HEK293 (cell line): ENCODE data around the gene OR2H1.

Experiments used
- CTCF ChIA-PET: fragments of 350-600 bp; formaldehyde crosslinking; extraction: SDS; loops from one replicate; lab custom pipeline; 2021; ENCODE audit warnings: antibody characterized with exemption; lab: Yijun Ruan, JAX
- POLR2A ChIA-PET: fragments of 300-600 bp; formaldehyde crosslinking; extraction: SDS; loops from one replicate; lab custom pipeline; 2020; ENCODE audit warnings: antibody characterized with exemption, inconsistent platforms; lab: Yijun Ruan, JAX
- H3K27ac ChIP-seq: fragments of 200-500 bp; sonication (Bioruptor generic); 2 replicates; pipeline ENCODE4 v1.5.1; 2014; ENCODE audit warnings: low read depth, low read length, control low read depth, inconsistent platforms; ENCODE audit errors: extremely low read depth
- H3K36me3 ChIP-seq, 2 experiments: fragments of 200-500 bp in 1 of 2; sonication (Bioruptor generic) in 1 of 2; 1 replicate in 1 of 2; 2 replicates in 1 of 2; pipeline ENCODE4 v1.5.1; 2014 to 2017; ENCODE audit warnings: inconsistent platforms in 2 of 2, low read length in 2 of 2; ENCODE audit not compliant: control insufficient read depth in 2 of 2, insufficient read depth in 1 of 2
- H3K4me1 ChIP-seq: fragments of 200-500 bp; sonication (Bioruptor generic); 2 replicates; pipeline ENCODE4 v1.5.1; 2014; ENCODE audit warnings: mild to moderate bottlenecking, low read length, inconsistent platforms; ENCODE audit not compliant: control insufficient read depth, insufficient read depth
- H3K4me3 ChIP-seq: 2 replicates; pipeline ENCODE4 v1.5.1; 2011; ENCODE audit warnings: low read depth, mild to moderate bottlenecking, control low read depth, low read length, moderate library complexity
- H3K9me3 ChIP-seq: fragments of 200-500 bp; sonication (Bioruptor generic); 2 replicates; pipeline ENCODE4 v1.5.1; 2014; ENCODE audit warnings: low read depth, low read length, inconsistent platforms; ENCODE audit not compliant: control insufficient read depth, insufficient read depth
- AEBP2 ChIP-seq: fragments of 450-650 bp; formaldehyde crosslinking; IDR thresholded peaks from 2 replicates; pipeline ENCODE4 v1.5.1; 2016; ENCODE audit warnings: missing biosample characterization, missing genetic modification characterization, borderline replicate concordance
- CTCF ChIP-seq: fragments of 450-650 bp; formaldehyde crosslinking; IDR thresholded peaks from 2 replicates; pipeline ENCODE4 v1.5.1; 2016; ENCODE audit warnings: missing biosample characterization, missing genetic modification characterization
- KLF1 ChIP-seq: fragments of 450-650 bp; formaldehyde crosslinking; IDR thresholded peaks from 2 replicates; pipeline ENCODE4 v1.5.1; 2016; ENCODE audit warnings: missing biosample characterization, missing genetic modification characterization
- PRDM10 ChIP-seq: fragments of 450-650 bp; formaldehyde crosslinking; IDR thresholded peaks from 2 replicates; pipeline ENCODE4 v1.5.1; 2016; ENCODE audit warnings: missing biosample characterization, missing genetic modification characterization
- ZBTB20 ChIP-seq: fragments of 450-650 bp; formaldehyde crosslinking; IDR thresholded peaks from 2 replicates; pipeline ENCODE4 v1.5.1; 2016; ENCODE audit warnings: missing biosample characterization, missing genetic modification characterization
- ZBTB7A ChIP-seq: fragments of 450-650 bp; formaldehyde crosslinking; IDR thresholded peaks from 2 replicates; pipeline ENCODE4 v1.5.1; 2016; ENCODE audit warnings: low read depth, missing biosample characterization, missing genetic modification characterization
- ZBTB8A ChIP-seq: fragments of 450-650 bp; formaldehyde crosslinking; IDR thresholded peaks from 2 replicates; pipeline ENCODE4 v1.5.1; 2016; ENCODE audit warnings: missing biosample characterization, missing genetic modification characterization
- ZNF112 ChIP-seq: fragments of 450-650 bp; formaldehyde crosslinking; IDR thresholded peaks from 2 replicates; pipeline ENCODE4 v1.5.0; 2017; ENCODE audit warnings: missing biosample characterization, missing genetic modification characterization
- ZNF140 ChIP-seq: fragments of 450-650 bp; formaldehyde crosslinking; IDR thresholded peaks from 2 replicates; pipeline ENCODE4 v1.5.1; 2016; ENCODE audit warnings: missing biosample characterization, missing genetic modification characterization
- ZNF16 ChIP-seq: fragments of 450-650 bp; formaldehyde crosslinking; IDR thresholded peaks from 2 replicates; pipeline ENCODE4 v1.5.1; 2016; ENCODE audit warnings: low read depth, missing biosample characterization, missing genetic modification characterization
- ZNF211 ChIP-seq: fragments of 450-650 bp; formaldehyde crosslinking; IDR thresholded peaks from 2 replicates; pipeline ENCODE4 v1.5.1; 2016; ENCODE audit warnings: low read depth, missing biosample characterization, missing genetic modification characterization
- ZNF214 ChIP-seq: fragments of 450-650 bp; formaldehyde crosslinking; IDR thresholded peaks from 2 replicates; pipeline ENCODE4 v1.5.1; 2017; ENCODE audit warnings: missing biosample characterization, mild to moderate bottlenecking, missing genetic modification characterization, borderline replicate concordance
- ZNF239 ChIP-seq: fragments of 450-650 bp; formaldehyde crosslinking; IDR thresholded peaks from 2 replicates; pipeline ENCODE4 v1.5.1; 2016; ENCODE audit warnings: missing biosample characterization, missing genetic modification characterization
- ZNF335 ChIP-seq: fragments of 450-650 bp; formaldehyde crosslinking; conservative IDR thresholded peaks from 2 replicates; pipeline ENCODE4 v1.5.1; 2016; ENCODE audit warnings: missing biosample characterization, missing genetic modification characterization
- ZNF366 ChIP-seq: fragments of 450-650 bp; formaldehyde crosslinking; conservative IDR thresholded peaks from 2 replicates; pipeline ENCODE4 v1.5.1; 2016; ENCODE audit warnings: missing biosample characterization, missing genetic modification characterization
- ZNF501 ChIP-seq: fragments of 450-650 bp; formaldehyde crosslinking; IDR thresholded peaks from 2 replicates; pipeline ENCODE4 v1.5.1; 2016; ENCODE audit warnings: missing biosample characterization, missing genetic modification characterization
- ZNF513 ChIP-seq: fragments of 450-650 bp; IDR thresholded peaks from 2 replicates; pipeline ENCODE4 v1.5.1; 2018; ENCODE audit warnings: missing biosample characterization, missing genetic modification characterization
- ZNF621 ChIP-seq: fragments of 450-650 bp; formaldehyde crosslinking; IDR thresholded peaks from 2 replicates; pipeline ENCODE4 v1.5.1; 2017; ENCODE audit warnings: missing biosample characterization, missing genetic modification characterization
- ZNF664 ChIP-seq: fragments of 450-650 bp; formaldehyde crosslinking; IDR thresholded peaks from 2 replicates; pipeline ENCODE4 v1.5.1; 2016; ENCODE audit warnings: missing biosample characterization, missing genetic modification characterization
- ZNF701 ChIP-seq: fragments of 450-650 bp; formaldehyde crosslinking; IDR thresholded peaks from 2 replicates; pipeline ENCODE4 v1.5.1; 2016; ENCODE audit warnings: missing biosample characterization, missing genetic modification characterization
- ZNF776 ChIP-seq: fragments of 450-650 bp; formaldehyde crosslinking; IDR thresholded peaks from 2 replicates; pipeline ENCODE4 v1.5.0; 2017; ENCODE audit warnings: missing biosample characterization, missing genetic modification characterization, borderline replicate concordance
- ZNF792 ChIP-seq: fragments of 450-650 bp; formaldehyde crosslinking; IDR thresholded peaks from 2 replicates; pipeline ENCODE4 v1.5.1; 2016; ENCODE audit warnings: missing biosample characterization, missing genetic modification characterization
- ZNF830 ChIP-seq: fragments of 450-650 bp; IDR thresholded peaks from 2 replicates; pipeline ENCODE4 v1.5.0; 2018; ENCODE audit warnings: missing biosample characterization, missing genetic modification characterization, low read depth, mild to moderate bottlenecking, moderate library complexity

Gene OR2H1

GRCh38 chr6:29510202-29510601 is 53.2 kb downstream of the OR2H1 start (continued):
- TF ChIP-seq PRDM10 (tag by site-specific recombination) (peak; percentile 32; the same call in 1 of the 2 replicates), ZNF112 (tag by site-specific recombination) (no peak), ZBTB7A (tag by site-specific recombination) (no peak), ZNF501 (no peak), ZNF335 (0 out of 2 replicates have a peak, but pooled peaks have one; percentile 19), ZNF366 (0 out of 2 replicates have a peak, but pooled peaks have one; percentile 19), ZNF830 (tag by site-specific recombination) (no peak), ZNF513 (tag by site-specific recombination) (no peak), ZNF214 (tag by site-specific recombination) (no peak), ZNF16 (tag by site-specific recombination) (no peak), ZNF701 (tag by site-specific recombination) (no peak)

GRCh38 chr6:29510746-29511300 is 53.9 kb downstream of the OR2H1 start:
- POLR2A ChIA-PET: no interaction called here
- CTCF ChIA-PET: interaction anchor here (0.5 to 1.6 kb wide), 12 partner anchors 10 to 673 kb away, joined by 3 to 9 read pairs (median 4); partner anchors contain the start of gene OR12D1
- Histone ChIP-seq H3K9me3 (no peaks in the 10 kb centered on the region), H3K4me3 (no peak overlapping the region), H3K36me3 (no peaks in the 10 kb centered on the region), H3K27ac (no peak overlapping the region), H3K4me1 (peaks cover 8% of the 10 kb centered on the region)
- TF ChIP-seq ZNF140 (tag by site-specific recombination) (no peak), AEBP2 (no peak), ZNF664 (no peak), ZBTB20 (no peak), ZNF112 (tag by site-specific recombination) (no peak), ZBTB8A (tag by site-specific recombination) (no peak), CTCF (tag by site-specific recombination) (no peak), ZNF776 (tag by site-specific recombination) (no peak), KLF1 (tag by site-specific recombination) (no peak), ZNF792 (tag by site-specific recombination) (no peak), ZNF239 (tag by site-specific recombination) (no peak), ZNF621 (tag by site-specific recombination) (no peak), ZNF211 (tag by site-specific recombination) (no peak)
